Left ventricle myocardium superior (tissue), 1 donor: ENCODE results near the gene CPAMD8. TPM values are rescaled to one million over a fixed set of nuclear protein-coding genes. Genes with fewer than 3 reads are reported as not detected.

Experiments used
- ATAC-seq: fragments of 200-7000 bp; cut with Tn5 transposase; one replicate; pipeline ENCODE4 v1.9.1; 2020; ENCODE audit warnings: mild to moderate bottlenecking, moderate library complexity
- DNase-seq: peaks from one replicate; pipeline ENCODE4 v3.0.0-alpha.2; 2020
- intact Hi-C: fragments of 100-400 bp; cut with micrococcal nuclease; formaldehyde crosslinking; loops from one replicate; pipeline ENCODE4 v1.11.0; 2022
- total RNA-seq: library from RNA; stranded (reverse); fragmentation: NEBNext Ultra II Directional; extraction: Animal tissue kit (Norgen Biotek cat#: 25700); gene quantifications from one replicate; pipeline ENCODE4 v1.2.1, GENCODE V29; 2021
- donor health status: DM: no; HTN: yes; CAD: no; lungs with severe emphysema.

Gene CPAMD8
- total RNA-seq, 1 donor from 2014 or later, result 12.5 TPM

- DNase-seq, result no peak
- ATAC-seq, result no peak
- intact Hi-C loops, result no loop called here
These were observed 95.3 kb downstream of the CPAMD8 start for GRCh38 chr19:16931306-16931705.

DNA sequence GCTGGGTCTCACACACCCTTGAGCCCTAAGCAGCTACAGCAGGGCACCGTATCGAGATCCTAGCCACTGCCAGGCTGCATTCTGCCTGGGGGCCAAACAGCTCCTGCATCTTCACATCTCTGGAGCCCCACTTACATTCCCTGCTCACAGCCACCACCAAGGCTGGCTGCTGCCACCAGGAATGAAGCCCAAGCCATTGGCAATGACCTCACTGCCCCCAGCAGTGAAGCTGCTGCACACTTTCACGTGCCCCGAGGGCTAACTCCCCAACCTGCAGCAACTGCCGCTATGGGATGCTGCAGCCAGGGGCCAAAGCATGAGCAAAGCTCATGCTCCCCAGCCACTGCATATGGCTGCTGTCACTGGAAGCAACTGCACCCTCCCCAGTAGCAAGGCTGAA is 95.9 kb downstream of the CPAMD8 start:
- intact Hi-C loops, result no loop called here
- no peak for ATAC-seq
- DNase-seq, result no peak

- ATAC-seq, result no peak
- DNase-seq, result no peak
- intact Hi-C loops, result no loop called here
These were observed 97.7 kb downstream of the CPAMD8 start for GRCh38 chr19:16928916-16929315.

DNA sequence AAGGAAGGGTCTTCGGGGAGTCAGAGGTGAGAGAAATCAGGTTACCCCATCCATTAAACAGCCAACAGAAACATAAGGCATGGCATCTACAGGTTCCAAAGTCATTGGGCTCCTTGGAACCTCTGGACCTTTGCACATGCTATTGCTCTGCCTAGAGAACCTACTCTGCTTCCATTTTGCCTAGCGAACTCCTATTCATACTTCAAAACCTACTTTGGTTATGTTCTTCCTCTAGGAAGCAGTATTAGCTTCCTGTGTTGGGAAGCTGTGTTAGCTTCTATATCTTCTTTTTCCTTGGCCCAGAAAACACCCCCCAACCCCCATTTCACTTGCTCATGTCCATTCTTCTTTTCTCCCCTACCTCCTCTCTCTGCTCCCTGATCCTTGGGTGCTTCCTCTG is 98.3 kb downstream of the CPAMD8 start:
- ATAC-seq (no peak), DNase-seq (no peak)
- intact Hi-C loops, result no loop called here

- ATAC-seq, result no peak
- intact Hi-C loops, result no loop called here
- DNase-seq, result no peak
These were observed 98.7 kb downstream of the CPAMD8 start for GRCh38 chr19:16927883-16928282.

- no peak for ATAC-seq
- intact Hi-C loops, result no loop called here
- no peak for DNase-seq
These were observed 103.7 kb downstream of the CPAMD8 start for GRCh38 chr19:16922949-16923348.

DNA sequence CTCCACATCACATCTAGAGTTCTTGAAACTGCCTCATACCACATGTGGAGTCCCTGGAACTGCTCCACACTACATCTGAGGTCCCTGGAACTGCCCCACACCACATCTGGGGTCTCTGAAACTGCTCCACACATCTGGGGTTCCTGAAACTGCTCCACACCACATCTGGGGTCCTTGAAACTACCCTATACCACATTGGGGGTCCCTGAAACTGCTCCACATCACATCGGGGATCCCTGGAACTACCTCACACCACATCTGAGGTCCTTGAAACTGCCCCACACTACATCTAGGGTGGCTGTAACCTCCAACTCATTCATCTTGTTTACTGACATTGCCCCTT is 104.0 kb downstream of the CPAMD8 start:
- no peak for DNase-seq
- ATAC-seq, result no peak
- intact Hi-C loops, result no loop called here

DNA sequence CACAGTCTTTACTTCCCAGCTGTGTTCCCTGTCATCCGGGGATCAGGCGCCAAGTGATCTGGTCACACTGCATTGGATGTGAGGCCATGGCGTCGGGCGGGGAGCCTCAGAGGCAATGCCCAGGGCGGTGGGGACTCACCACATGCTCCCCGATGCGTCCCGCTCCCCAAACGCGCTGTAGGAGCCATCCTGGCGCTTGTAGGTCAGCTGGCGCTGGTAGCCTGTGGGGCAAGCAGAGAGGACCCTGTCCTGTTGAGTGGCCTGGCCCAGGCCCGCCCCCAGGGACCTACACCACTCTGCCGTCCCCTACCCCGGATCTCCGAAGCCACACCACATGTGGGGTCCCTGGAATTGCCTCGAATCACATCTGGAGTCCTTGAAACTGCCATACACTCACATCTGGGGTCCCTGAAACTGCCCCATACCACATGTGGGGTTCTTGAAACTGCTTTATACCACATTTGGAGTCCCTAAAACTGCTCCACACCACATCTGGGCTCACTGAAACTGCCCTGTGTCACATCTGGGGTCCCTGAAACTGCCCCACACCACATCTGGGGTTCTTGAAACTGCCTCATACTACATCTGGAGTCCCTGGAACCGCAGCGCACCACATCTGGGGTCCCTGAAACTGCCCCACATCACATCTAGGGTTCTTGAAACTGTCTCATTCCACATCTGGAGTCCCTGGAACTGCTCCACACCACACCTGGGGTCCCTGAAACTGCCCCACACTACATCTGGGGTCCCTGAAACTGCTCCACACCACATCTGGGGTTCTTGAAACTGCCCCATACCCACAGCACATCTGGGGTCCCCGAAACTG is 104.6 kb downstream of the CPAMD8 start:
- no peak for DNase-seq
- ATAC-seq, result no peak
- intact Hi-C loops, result no loop called here

DNA sequence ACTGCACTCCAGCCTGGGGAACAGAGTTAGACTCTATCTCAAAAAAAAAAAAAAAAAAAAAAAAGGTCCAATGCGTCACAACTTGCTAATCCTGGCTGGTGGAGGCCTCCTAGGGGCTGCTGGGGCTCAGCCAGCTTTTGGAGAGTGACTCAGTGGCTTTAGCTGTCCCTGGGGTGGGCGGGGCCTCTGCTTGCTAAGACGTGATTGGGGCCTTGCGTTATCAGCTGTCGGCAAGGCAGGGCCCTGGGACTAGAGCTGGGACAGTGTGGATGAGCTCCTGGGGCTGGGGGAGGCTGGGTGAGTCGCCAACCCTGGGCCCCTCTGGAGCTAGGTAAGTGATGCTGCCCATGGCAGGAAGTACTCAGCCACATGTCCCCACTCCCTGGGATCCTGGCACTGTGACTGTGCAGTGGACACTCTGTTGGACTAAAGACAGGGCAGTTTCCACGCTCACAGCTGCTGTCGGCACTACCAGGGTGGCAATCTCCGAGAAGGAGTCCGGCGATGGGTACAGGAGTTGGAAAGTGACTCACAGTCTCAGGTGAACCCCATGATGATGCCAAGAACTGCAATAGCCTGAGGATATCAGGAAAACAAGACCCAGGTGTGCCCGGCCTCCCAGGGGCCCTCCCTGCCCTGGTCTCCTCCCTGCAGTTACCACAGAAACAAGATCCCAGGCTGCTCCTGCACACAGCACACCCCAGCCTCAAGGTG is 105.6 kb downstream of the CPAMD8 start:
- no peak for ATAC-seq
- intact Hi-C loops, result no loop called here
- no peak for DNase-seq

DNA sequence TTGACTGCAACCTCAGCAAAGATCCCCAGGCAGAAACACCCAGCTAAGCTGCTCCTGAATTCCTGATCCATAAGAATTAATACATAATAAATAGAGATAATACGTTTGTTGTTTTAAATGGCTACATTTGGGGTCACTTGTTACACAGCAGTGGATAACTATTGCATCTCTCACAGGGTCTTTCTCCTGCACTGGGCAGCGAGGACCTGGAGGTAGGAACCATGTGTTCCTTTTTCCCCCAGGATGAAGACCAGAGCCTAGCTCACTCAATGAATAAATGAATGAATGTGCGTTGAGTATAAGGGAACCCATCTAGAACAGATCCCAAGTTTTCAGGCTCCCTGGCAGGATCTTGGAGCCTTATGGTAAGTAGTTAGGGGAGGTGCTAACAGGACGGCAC is 107.1 kb downstream of the CPAMD8 start:
- intact Hi-C loops, result no loop called here
- ATAC-seq (no peak), DNase-seq (no peak)

- no peak for DNase-seq
- intact Hi-C loops, result no loop called here
- ATAC-seq, result no peak
These were observed 109.2 kb downstream of the CPAMD8 start for GRCh38 chr19:16917401-16917800.

DNA sequence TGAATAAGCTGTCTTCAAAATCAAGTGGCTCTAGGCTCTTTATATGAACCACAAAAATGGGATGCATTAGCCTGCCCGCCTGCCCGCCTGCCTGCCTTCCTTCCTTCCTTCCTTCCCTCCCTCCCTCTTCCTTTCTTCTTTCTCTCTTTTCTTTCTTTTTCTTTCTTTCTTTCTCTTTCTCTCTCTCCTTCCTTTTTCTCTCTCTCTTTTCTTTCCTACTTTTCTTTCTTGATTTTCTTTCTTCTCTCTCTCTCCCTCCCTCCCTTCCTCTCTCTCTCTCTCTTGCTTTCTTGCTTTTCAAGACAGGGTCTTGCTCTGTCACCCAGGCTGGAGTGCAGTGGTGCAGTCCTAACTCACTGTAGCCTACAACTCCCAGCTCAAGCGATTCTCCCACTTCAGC is 110.9 kb downstream of the CPAMD8 start:
- no peak for ATAC-seq
- DNase-seq, result no peak
- intact Hi-C loops, result no loop called here

- DNase-seq (no peak), ATAC-seq (no peak)
- intact Hi-C loops, result no loop called here
These were observed 111.5 kb downstream of the CPAMD8 start for GRCh38 chr19:16915135-16915534.

DNA sequence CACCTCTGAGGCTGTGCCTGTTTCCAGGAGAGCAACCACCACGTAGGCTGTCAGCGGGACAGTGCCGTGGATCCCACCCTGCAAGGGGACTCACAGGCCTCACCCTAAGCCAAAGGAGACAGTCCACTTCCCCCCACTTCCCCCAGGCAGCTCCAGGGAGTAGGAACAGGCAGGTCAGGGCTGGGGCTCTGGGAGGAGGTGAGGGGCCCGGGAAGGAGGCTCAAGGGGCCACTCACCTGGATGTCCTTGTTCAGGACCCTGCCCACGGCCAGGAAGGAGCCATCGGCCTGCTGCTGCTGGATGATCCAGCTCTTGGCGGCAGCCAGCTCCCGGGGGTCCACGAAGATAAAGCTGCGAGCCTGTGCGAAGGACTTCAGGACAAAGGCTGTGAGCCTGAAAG is 112.2 kb downstream of the CPAMD8 start:
- DNase-seq (no peak), ATAC-seq (no peak)
- intact Hi-C loops, result no loop called here

- ATAC-seq (no peak), DNase-seq (no peak)
- intact Hi-C loops, result no loop called here
These were observed 113.8 kb downstream of the CPAMD8 start for GRCh38 chr19:16912780-16913179.

GRCh38 chr19:16911046-16911445 is 115.6 kb downstream of the CPAMD8 start:
- DNase-seq, result no peak
- intact Hi-C loops, result no loop called here
- ATAC-seq, result no peak

GRCh38 chr19:16908759-16909158 is 117.9 kb downstream of the CPAMD8 start:
- DNase-seq (no peak), ATAC-seq (no peak)
- intact Hi-C loops, result no loop called here

GRCh38 chr19:16904599-16904998 is 122.0 kb downstream of the CPAMD8 start:
- ATAC-seq, result no peak
- no peak for DNase-seq
- intact Hi-C loops, result no loop called here

- intact Hi-C loops, result no loop called here
- ATAC-seq, result no peak
- no peak for DNase-seq
These were observed 123.3 kb downstream of the CPAMD8 start for GRCh38 chr19:16903347-16903746.

GRCh38 chr19:16902545-16902944 is 124.1 kb downstream of the CPAMD8 start:
- ATAC-seq, result no peak
- no peak for DNase-seq
- intact Hi-C loops, result no loop called here
